ENCODE measurements around the gene PRUNE1. TPM values are rescaled to one million over a fixed set of nuclear protein-coding genes. Genes with fewer than 3 reads are reported as not detected.

PRUNE1 gene
- total RNA-seq, 4 donors from 2014 or later, result 66.0 to 79.0 (median 76.3) TPM

DNA sequence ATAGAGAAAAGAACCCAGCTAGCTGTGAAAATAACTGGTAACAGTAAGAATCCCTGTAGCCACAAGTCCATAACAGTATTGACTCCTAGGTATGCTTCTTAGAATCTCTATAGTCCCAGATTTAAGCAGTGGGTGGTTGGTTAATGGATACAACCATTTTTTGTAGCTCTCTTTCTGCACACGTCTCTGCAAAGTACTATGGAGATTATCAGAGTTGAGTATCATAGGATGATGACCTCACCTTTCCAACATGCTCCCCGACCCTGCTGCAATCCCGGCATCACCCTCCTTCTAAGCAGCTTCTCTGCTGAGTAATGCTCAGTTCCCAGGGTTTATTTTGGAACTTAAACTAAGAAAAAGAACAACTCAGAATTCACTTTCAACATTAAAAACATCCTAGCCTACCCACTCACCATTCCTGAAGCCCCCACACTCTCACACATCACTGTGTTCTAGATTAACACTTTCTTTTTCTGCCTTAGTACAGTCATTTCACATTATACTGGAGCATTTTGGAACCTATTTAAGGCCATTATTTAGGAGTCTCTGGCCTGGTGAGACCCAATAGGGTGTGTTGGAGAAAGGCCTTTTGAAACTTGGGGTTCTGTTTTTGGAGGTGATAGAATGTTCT lies 54.6 kb downstream of the PRUNE1 start:
- 86 to 89% methylated on average over 3 of the region's 3 CpGs for WGBS, 2 donors
- no peak for DNase-seq
- intact Hi-C loops (cut with DNase I), result no loop called here

DNA sequence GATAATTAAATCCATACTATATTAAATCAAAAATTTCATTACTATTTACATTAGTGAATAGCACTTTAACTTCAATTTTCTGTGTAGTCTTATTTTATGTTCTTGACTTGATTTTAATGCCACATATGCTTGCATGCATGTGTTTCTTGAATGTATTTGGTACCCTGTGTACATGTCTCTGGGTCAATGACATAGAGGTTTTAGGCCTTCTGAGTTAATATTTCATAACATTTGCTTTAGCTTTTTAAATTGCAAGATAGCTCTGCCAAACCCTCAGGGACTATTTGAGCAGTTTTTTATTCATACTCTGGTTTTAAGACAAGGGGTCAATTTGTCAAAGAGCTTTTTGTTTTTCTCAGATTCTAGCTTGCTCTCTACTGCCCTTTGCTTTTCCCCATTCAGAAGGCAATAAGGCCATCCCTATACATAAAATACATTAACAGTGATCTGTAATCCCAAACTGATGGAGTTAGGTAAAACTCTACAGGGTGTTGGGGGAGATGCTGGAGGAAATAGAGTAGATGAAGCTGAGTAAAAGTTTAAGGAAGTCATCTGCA lies 56.9 kb downstream of the PRUNE1 start:
- Histone ChIP-seq H3K27me3 (no peaks in the 10 kb centered on the region), H3K4me3 (replicated peaks in 1 of 3) (no peak overlapping the region), H3K4me1 (peaks cover 7 to 8% of the 10 kb centered on the region in 2 donors), H3K36me3 (no peaks in the 10 kb centered on the region), H3K27ac (no peak overlapping the region), H3K9me3 (no peaks in the 10 kb centered on the region)
- intact Hi-C loops (cut with DNase I), result no loop called here
- no peak for TF ChIP-seq POLR2A (IDR thresholded peaks at IDR 0.05)
- TF ChIP-seq, protein P1, sequence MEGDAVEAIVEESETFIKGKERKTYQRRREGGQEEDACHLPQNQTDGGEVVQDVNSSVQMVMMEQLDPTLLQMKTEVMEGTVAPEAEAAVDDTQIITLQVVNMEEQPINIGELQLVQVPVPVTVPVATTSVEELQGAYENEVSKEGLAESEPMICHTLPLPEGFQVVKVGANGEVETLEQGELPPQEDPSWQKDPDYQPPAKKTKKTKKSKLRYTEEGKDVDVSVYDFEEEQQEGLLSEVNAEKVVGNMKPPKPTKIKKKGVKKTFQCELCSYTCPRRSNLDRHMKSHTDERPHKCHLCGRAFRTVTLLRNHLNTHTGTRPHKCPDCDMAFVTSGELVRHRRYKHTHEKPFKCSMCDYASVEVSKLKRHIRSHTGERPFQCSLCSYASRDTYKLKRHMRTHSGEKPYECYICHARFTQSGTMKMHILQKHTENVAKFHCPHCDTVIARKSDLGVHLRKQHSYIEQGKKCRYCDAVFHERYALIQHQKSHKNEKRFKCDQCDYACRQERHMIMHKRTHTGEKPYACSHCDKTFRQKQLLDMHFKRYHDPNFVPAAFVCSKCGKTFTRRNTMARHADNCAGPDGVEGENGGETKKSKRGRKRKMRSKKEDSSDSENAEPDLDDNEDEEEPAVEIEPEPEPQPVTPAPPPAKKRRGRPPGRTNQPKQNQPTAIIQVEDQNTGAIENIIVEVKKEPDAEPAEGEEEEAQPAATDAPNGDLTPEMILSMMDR (IDR thresholded peaks at IDR 0.05), result no peak
- DNase-seq, result no peak

More for the DNA sequence above, 54.6 kb downstream of the PRUNE1 start:
- TF ChIP-seq POLR2A (IDR thresholded peaks at IDR 0.05), result no peak
- TF ChIP-seq, protein P1 (IDR thresholded peaks at IDR 0.05), result no peak
- H3K9me3 ChIP-seq, result no peaks in the 10 kb centered on the region
- H3K27me3 ChIP-seq, result no peaks in the 10 kb centered on the region
- H3K4me3 ChIP-seq (replicated peaks in 1 of 3), result no peak overlapping the region
- H3K36me3 ChIP-seq, result no peaks in the 10 kb centered on the region
- H3K27ac ChIP-seq, result no peak overlapping the region
- H3K4me1 ChIP-seq, result peaks cover 6 to 7% of the 10 kb centered on the region in 2 donors

DNA sequence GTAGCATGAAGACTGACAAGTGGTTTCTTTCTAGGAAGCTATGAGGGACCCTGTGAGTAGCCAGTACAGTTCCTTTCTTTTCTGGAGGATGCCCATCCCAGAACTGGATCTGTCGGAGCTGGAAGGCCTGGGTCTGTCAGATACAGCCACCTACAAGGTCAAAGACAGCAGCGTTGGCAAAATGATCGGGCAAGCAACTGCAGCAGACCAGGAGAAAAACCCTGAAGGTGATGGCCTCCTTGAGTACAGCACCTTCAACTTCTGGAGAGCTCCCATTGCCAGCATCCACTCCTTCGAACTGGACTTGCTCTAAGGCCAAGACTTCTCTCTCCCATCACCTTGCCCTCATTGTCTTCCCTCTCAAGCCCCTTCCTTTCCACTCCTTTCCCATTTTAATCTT lies 58.9 kb downstream of the PRUNE1 start:
- no peaks in the 10 kb centered on the region for H3K9me3 ChIP-seq
- intact Hi-C loops (cut with DNase I), result no loop called here
- WGBS, 2 donors, result 78 to 81% methylated on average over 4 of the region's 4 CpGs
- no peak for DNase-seq
- TF ChIP-seq, protein P1 (IDR thresholded peaks at IDR 0.05), result no peak
- TF ChIP-seq POLR2A (IDR thresholded peaks at IDR 0.05), result no peak
- H3K4me3 ChIP-seq (replicated peaks in 1 of 3), result no peak overlapping the region
- H3K36me3 ChIP-seq, result no peaks in the 10 kb centered on the region
- no peaks in the 10 kb centered on the region for H3K27me3 ChIP-seq
- H3K4me1 ChIP-seq, result peaks cover 7 to 8% of the 10 kb centered on the region in 2 donors
- H3K27ac ChIP-seq, result peak overlapping the region in 2 of 3 donors; percentile 20 to 39

DNA sequence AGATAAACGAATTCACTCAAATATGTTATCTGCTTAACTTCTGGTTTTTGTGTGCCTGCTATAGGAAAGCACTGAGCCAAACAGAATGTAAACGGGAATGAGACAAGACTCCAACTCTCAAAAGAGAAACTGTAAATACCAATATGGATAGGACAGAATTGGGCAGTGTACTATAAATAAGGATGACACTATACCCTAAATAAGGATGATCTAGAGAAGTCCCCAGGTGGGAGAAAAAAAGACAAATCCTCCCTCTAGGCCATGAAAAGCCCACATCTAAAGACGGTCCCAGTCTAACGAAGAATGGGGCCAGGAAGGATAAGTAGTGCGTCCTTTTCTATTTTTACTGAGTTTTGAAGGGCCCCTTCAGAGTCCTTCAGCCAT lies 60.8 kb downstream of the PRUNE1 start:
- no peak for DNase-seq
- no peak overlapping the region for H3K4me3 ChIP-seq (replicated peaks in 1 of 3)
- no peaks in the 10 kb centered on the region for H3K36me3 ChIP-seq
- peaks cover 7 to 8% of the 10 kb centered on the region in 2 donors for H3K4me1 ChIP-seq
- 46 to 67% methylated on average over 5 of the region's 5 CpGs for WGBS, 2 donors
- intact Hi-C loops (cut with DNase I), result no loop called here
- H3K27me3 ChIP-seq, result no peaks in the 10 kb centered on the region
- H3K9me3 ChIP-seq, result no peaks in the 10 kb centered on the region
- H3K27ac ChIP-seq, result peak overlapping the region; percentile 95 to 99 (median 98)
- TF ChIP-seq, protein P1 (IDR thresholded peaks at IDR 0.05), result no peak
- TF ChIP-seq POLR2A (IDR thresholded peaks at IDR 0.05), result peak in 1 of 2 donors; percentile 30

Data from thyroid gland (tissue), 4 donors.